HG02870 (cell line): ENCODE data around the gene NRAP.

Experiments
- ATAC-seq: cut with Tn5 transposase; IDR thresholded peaks from one replicate; pipeline ENCODE4 v1.9.1; 2021; ENCODE audit warnings: mild to moderate bottlenecking, moderate library complexity; ENCODE audit not compliant: unreplicated experiment

NRAP gene

GRCh38 chr10:113663908-113664307 lies at the start of gene NRAP:
TSS of gene NRAP (minus strand) at chr10:113664041. CDS start at chr10:113663882, 159 bp downstream.
- ATAC-seq: no peak

GRCh38 chr10:113713640-113713982 lies 49.8 kb upstream of the NRAP start:
- ATAC-seq: no peak

GRCh38 chr10:113712755-113713639 lies 49.2 kb upstream of the NRAP start:
- no peak for ATAC-seq

- no peak for ATAC-seq
These were observed 48.2 kb upstream of the NRAP start for GRCh38 chr10:113712024-113712423.

GRCh38 chr10:113711142-113711541 lies 47.3 kb upstream of the NRAP start:
- ATAC-seq: no peak

- no peak for ATAC-seq
These were observed 45.5 kb upstream of the NRAP start for GRCh38 chr10:113709221-113709838.

GRCh38 chr10:113708640-113709039 lies 44.8 kb upstream of the NRAP start:
- no peak for ATAC-seq

GRCh38 chr10:113706623-113707022 lies 42.8 kb upstream of the NRAP start:
- ATAC-seq: no peak

GRCh38 chr10:113705344-113705652 lies 41.5 kb upstream of the NRAP start:
- no peak for ATAC-seq

- ATAC-seq: no peak
These were observed 40.9 kb upstream of the NRAP start for GRCh38 chr10:113704637-113705343.

GRCh38 chr10:113697595-113697994 lies 33.8 kb upstream of the NRAP start:
- no peak for ATAC-seq

- ATAC-seq: no peak
These were observed 31.9 kb upstream of the NRAP start for GRCh38 chr10:113695691-113696090.

GRCh38 chr10:113693348-113693747 lies 29.5 kb upstream of the NRAP start:
- ATAC-seq: no peak

- ATAC-seq: no peak
These were observed 28.4 kb upstream of the NRAP start for GRCh38 chr10:113692271-113692670.

GRCh38 chr10:113691381-113691780 lies 27.5 kb upstream of the NRAP start:
- no peak for ATAC-seq

- ATAC-seq: no peak
These were observed 26.9 kb upstream of the NRAP start for GRCh38 chr10:113690749-113691148.

- ATAC-seq: no peak
These were observed 25.7 kb upstream of the NRAP start for GRCh38 chr10:113689574-113689973.

- ATAC-seq: no peak
These were observed 25.2 kb upstream of the NRAP start for GRCh38 chr10:113689057-113689456.

GRCh38 chr10:113687037-113687436 lies 23.2 kb upstream of the NRAP start:
- ATAC-seq: no peak

- no peak for ATAC-seq
These were observed 22.2 kb upstream of the NRAP start for GRCh38 chr10:113686028-113686427.

- no peak for ATAC-seq
These were observed 19.5 kb upstream of the NRAP start for GRCh38 chr10:113683300-113683699.
